NCI-H2227 (cell line): Measurements from ENCODE around the gene HHLA2.
"Not testable (repeated sequence)": the region's sequence is repeated elsewhere in the genome, so short reads cannot be mapped to it uniquely, and the experiment has no call there.

ENCODE experiments used
- DNase-seq: peaks from one replicate; lab custom pipeline; 2025; ENCODE audit not compliant: unreplicated experiment; lab: John Stamatoyannopoulos, UW

The HHLA2 gene

GRCh38 chr3:108341911-108342310 is 45.6 kb downstream of the HHLA2 start:
- no peak for DNase-seq

GRCh38 chr3:108342837-108343486 is 46.6 kb downstream of the HHLA2 start:
- DNase-seq: no peak

GRCh38 chr3:108343491-108343890 is 47.1 kb downstream of the HHLA2 start:
- no peak for DNase-seq

- DNase-seq: no peak
Observed at GRCh38 chr3:108345492-108346205, 49.3 kb downstream of the HHLA2 start.

- no peak for DNase-seq
Observed at GRCh38 chr3:108346301-108347227, 50.2 kb downstream of the HHLA2 start.

- DNase-seq: no peak
Observed at GRCh38 chr3:108352176-108352575, 55.8 kb downstream of the HHLA2 start.

GRCh38 chr3:108354562-108354961 is 58.2 kb downstream of the HHLA2 start:
- DNase-seq: no peak

- no peak for DNase-seq
Observed at GRCh38 chr3:108357042-108357441, 60.7 kb downstream of the HHLA2 start.

GRCh38 chr3:108359011-108359410 is 62.7 kb downstream of the HHLA2 start:
- no peak for DNase-seq

GRCh38 chr3:108376026-108376425 is 79.7 kb downstream of the HHLA2 start:
- DNase-seq: no peak

- DNase-seq: no peak
Observed at GRCh38 chr3:108377384-108377783, 81.0 kb downstream of the HHLA2 start.

GRCh38 chr3:108378153-108378951 is 82.0 kb downstream of the HHLA2 start:
- DNase-seq: no peak

- DNase-seq: not testable (repeated sequence)
Observed at GRCh38 chr3:108378952-108379342, 82.6 kb downstream of the HHLA2 start.

- DNase-seq: no peak
Observed at GRCh38 chr3:108380128-108380795, 83.9 kb downstream of the HHLA2 start.

GRCh38 chr3:108381529-108382140 is 85.3 kb downstream of the HHLA2 start:
- no peak for DNase-seq

GRCh38 chr3:108383306-108383705 is 87.0 kb downstream of the HHLA2 start:
- DNase-seq: no peak

- no peak for DNase-seq
Observed at GRCh38 chr3:108387063-108387462, 90.7 kb downstream of the HHLA2 start.

- peak; percentile 29 for DNase-seq
Observed at GRCh38 chr3:108388136-108389132, 92.1 kb downstream of the HHLA2 start.

- DNase-seq: no peak
Observed at GRCh38 chr3:108389372-108389771, 93.0 kb downstream of the HHLA2 start.
